ENCODE data around the gene CCNI.

The CCNI gene

GRCh38 chr4:77001907-77002306 is 73.9 kb downstream of the CCNI start:
- no peak for DNase-seq

GRCh38 chr4:76998251-76998901 is 77.4 kb downstream of the CCNI start:
- no peak for DNase-seq

- DNase-seq: no peak
These were observed 78.3 kb downstream of the CCNI start for GRCh38 chr4:76997532-76997931.
